HG02798 (cell line): ENCODE data around the gene DNAJC5.
A peak's percentile ranks its signal among the peaks of the same experiment; 100 is the strongest.

Source experiments
- ATAC-seq: cut with Tn5 transposase; IDR thresholded peaks from one replicate; pipeline ENCODE4 v1.9.1; 2021; ENCODE audit warnings: mild to moderate bottlenecking; ENCODE audit not compliant: unreplicated experiment, poor library complexity

The DNAJC5 gene

GRCh38 chr20:63882257-63883200 is 12.4 kb upstream of the DNAJC5 start:
- no peak for ATAC-seq

DNA sequence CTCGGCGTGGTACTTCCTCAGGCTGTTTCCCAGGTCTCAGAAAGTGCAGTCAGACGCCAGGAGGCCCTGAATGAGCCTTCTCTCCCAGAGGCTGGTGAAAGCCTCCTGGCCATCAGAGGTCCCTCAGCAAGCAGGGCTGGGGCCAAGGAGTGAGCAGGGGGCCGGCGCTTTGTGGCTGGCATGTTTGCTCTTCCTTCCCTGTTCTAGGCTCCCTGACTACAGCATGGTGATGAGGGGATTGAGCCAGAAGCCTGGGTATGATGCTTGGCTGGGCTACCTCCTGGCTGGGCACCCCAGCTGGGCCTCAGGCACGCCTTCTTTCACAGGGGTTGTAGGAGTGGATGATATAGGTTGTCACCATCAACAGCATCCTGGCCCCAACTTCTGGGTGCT is 11.7 kb upstream of the DNAJC5 start:
- ATAC-seq: no peak

DNA sequence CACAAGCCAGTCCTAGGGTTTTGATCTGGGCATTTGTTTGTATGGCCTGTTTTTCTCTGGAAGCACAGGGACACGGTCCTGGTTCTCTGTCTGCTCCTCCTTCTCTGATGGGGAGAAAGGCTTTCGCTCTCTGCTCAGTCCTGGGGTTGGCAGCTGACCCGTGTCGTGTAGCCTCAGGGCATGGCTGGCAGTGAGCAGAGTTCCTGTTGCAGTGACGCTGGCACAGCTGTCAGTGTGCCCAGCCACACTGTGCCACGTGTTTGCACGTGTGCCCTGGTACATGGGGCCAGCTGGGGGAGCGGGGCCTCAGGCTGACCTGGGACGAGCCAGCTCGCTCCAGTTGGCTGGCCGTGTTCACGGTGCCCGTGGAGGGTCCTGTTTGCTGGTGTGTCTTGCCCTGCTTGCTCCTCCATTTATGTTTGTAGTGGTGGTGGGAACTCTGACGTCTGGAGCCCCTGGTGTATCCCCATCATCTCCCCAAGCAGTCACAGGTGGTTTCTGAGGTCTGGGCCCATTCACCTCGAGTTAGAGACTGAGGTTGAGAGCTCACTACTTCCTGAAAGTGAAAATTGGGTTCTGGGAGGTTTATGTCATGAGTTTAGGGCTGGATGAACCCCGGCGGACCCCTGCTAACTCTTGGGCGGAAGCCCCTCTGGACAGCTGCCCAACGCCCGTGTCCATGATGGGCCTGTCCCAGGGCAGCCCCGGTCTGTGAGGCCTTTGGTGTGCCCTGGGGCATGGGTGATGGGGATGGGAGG is 10.2 kb upstream of the DNAJC5 start:
- no peak for ATAC-seq

DNA sequence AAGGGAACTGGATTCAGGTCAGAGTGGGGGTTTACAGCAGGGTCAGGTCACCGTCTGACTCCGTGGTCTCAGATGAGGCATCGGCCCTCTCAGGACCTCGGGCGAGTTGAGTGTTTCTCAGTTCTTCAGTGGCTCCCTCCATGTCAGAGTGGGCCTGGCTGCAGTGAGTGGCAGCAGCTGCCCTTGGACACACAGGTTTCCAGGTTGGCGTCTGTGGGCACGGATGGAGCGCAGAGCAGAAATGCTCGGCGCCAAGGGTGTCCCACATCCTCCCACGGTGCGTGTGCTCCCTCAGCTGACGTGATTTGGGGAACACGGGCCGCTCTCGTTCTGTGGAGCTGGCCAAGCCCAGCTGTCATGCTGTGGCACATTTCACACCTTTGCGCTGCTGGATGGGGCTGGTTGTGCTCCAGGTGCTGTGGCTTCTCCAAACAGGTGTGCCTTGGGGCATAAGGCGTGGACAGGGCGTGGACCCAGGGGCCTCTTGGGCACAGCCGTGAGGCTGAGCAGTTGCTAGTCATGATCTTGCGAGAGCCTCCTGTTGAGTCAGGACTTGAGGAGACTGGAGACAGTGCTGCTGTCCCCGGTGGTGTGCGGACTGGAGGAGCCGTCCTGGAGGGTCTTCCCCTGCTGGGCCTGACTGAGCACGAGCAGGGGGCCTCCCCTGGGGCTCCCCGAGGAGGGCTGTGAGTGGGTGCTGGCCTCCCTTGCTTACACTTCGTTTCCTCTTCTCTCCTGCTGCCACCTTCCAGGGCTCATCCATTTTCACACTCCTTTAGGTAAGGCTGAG is 9.5 kb upstream of the DNAJC5 start:
- no peak for ATAC-seq

GRCh38 chr20:63886054-63886419 is 8.9 kb upstream of the DNAJC5 start:
- ATAC-seq: no peak

- ATAC-seq: no peak
Measured at GRCh38 chr20:63886921-63887320, 8.0 kb upstream of the DNAJC5 start.

DNA sequence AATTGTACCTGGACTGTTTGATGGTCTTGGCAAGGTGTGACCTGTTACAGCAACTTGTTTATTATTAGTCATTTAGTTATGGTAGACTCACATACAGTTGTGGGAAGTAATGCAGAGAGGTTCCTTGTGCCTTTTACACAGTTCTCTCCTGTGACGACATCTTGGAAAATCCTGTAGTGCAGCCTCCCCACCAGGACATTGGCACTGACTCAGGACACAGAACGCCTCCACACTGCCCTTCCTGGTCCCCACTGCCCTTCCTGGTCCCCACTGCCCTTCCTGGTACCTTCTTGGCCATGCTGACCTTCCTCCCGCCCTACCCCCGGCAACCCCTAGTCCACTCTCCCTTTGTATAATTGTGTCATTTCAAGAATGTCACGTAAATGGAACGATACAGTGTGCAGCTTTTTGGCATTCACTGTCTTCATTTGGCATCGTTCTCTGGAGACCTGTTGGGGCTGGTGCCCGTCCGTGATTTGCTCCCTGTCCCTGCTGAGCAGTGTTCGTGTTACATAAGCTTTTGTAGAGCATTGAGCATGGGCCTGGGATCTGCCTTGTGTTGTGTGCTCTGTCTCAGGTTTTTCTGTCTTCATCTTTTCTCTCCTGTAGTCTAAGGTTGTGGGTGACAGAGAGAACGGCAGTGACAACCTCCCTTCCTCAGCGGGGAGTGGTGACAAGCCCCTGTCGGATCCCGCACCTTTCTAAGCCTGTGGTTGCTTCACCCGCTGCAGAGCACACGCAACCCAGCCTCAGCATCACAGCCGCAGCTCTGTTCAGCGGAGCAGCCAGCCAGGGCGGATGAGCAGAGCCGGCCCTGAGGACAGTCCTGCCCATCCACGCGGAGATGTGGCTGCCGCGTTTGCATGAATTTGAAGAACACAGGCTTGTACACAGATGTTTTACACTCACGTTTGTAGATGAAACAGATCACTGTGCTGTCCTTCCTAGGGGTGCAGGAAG is 5.4 kb upstream of the DNAJC5 start:
- no peak for ATAC-seq

DNA sequence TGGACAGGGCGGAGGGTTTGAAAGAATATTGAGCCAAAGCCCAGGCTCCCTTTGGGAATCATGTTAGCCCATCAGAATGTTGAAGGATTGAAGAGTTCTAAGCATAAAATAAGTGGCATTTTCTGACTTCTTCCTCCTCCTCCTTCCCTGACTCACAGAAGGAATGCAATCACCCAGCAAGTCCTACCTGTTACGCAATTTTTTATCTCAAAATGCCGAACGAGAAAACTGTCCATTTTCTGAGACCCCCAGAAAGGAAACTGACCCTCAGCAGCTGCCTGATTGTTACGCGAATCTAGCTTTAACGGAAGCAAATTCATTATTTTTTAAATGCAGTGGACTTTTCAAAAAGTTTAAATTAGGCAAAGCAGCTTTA is 4.7 kb upstream of the DNAJC5 start:
- ATAC-seq: no peak

DNA sequence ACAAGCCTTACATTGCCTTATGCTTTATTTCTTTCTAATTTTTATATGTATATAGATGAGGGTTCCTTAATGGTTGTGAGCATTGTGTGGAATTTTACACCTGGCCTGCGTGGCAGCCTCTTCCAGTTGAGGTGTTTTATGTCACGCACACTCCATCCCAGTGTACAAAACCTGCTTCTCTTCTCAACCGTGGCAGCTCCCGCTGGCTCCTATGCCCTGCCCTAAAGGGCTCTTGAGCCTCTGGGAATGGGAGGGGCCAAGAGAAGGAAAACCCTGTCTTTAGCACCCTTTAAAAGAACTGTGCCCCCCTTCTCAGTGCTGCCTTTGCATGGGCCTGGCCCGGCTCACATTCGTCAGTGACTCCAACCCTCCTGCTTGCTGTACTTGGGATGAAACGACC is 4.3 kb upstream of the DNAJC5 start:
- ATAC-seq: no peak

DNA sequence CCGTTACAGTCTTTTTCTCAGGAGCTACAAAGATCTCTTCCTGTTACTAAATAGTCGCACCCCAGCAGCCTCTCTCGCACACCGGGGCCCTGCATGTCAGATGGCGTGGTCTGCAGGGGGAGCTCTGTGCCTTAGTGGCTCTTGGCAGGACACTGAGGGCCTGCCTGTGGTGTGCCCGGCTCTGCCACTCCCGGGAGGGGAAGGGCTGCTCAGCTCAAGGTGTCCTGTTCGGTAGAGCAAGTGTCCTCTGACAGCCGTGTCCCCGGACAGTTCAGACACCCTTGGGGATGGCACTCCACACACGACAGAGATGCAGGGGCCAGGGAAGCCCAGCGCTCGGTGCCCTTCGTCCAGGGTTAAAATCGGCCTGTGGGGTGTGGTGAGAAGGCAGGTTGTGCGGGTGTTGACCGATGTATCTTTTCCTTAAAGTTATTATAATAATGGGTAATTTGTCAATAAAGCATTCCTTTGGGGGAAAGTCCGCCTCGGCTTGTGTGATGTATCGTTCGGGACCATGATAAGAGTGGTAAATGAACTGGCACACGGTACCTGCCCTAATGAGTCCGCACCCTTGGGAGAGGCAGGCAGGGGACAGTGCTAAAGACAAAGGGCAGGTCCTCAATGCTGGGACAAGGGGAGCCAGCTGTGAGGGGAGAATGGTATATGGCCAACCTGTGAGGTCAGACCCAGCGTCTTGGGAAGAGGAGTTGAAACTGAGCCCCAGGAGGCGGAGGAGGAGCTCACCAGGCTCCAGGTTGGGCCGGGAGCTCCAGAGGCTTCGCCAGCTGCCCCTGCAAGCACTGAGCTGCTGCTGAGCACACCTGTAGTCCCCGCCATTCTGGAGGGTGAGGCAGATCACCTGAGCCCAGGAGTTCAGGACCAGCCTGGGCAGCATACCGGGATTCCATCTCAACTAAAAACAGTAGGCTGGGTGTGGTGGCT is 3.6 kb upstream of the DNAJC5 start:
- no peak for ATAC-seq

GRCh38 chr20:63892402-63892801 is 2.5 kb upstream of the DNAJC5 start:
- ATAC-seq: no peak

GRCh38 chr20:63893999-63894357 is 948 bp upstream of the DNAJC5 start:
- ATAC-seq: no peak

DNA sequence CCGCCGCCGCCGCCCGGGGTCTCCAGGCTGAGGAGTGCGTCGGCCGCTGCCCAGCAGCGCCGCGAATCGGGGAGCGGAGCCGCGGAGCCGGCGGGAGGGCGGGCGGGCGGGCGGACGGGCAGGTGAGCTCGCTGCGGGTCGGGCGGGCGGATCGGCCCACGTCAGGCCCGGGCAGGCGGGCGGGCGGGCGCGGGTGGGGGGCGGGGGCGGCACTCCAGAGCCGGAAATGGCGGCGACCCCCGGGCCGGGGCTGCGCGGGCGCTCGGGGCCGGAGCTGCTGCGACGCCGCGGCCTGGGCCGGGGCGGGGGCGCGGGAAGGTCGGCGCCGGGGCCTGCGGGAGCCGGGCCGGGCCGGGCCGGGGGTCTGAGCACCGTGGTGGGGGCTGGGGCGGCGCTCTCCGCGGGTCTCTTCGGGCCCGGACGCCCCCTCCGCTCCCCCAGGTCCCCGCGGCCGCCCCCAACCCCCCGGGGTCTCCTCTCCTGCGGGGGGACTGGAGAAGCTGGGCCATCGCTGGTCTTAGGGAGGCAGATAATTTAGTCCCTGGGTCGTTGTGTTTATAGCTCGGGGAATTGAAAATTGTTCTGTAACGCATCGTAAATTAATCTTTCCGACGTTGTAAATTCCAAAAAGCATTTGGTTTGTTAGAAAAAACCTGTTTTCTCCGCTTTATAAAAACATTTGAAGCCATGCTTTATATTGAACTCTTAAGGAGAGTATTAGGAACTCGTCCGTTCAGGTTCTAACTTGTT is 451 bp downstream of the DNAJC5 start:
- ATAC-seq: no peak

- no peak for ATAC-seq
Measured at GRCh38 chr20:63895952-63896263, 982 bp downstream of the DNAJC5 start.

GRCh38 chr20:63896264-63897105 is 1.6 kb downstream of the DNAJC5 start:
- peak; percentile 20 for ATAC-seq

GRCh38 chr20:63897978-63898561 is 3.1 kb downstream of the DNAJC5 start:
- no peak for ATAC-seq
